ENCODE data around the gene PRR33.

GRCh38 chr11:1844221-1845094 lies 47.2 kb downstream of the PRR33 start:
- TF ChIP-seq EP300 (IDR thresholded peaks at IDR 0.05; ENCODE audit: borderline replicate concordance in 1 of 2, control insufficient read depth in 1 of 2, low read depth in 2 of 2, low read length in 2 of 2) (no peak), POLR2A (IDR thresholded peaks at IDR 0.05; ENCODE audit: low read depth, low read length) (no peak), RELA (IDR thresholded peaks at IDR 0.05; ENCODE audit: borderline replicate concordance, partially characterized antibody) (no peak), STAT3 (IDR thresholded peaks at IDR 0.05; ENCODE audit: low read depth, low read length) (no peak), EZH2 (IDR thresholded peaks at IDR 0.05; ENCODE audit: borderline replicate concordance, control insufficient read depth, low read depth, low read length) (no peak), TCF12 (IDR thresholded peaks at IDR 0.05; ENCODE audit: low read depth, low read length) (no peak), MXI1 (IDR thresholded peaks at IDR 0.05; ENCODE audit: low read depth, low read length) (no peak), CTCF (IDR thresholded peaks at IDR 0.05 in 2 of 3, conservative IDR thresholded peaks at IDR 0.05 in 1 of 3; ENCODE audit: control insufficient read depth in 2 of 3, extremely low read depth in 1 of 3, insufficient read depth in 1 of 3, low read depth in 3 of 3, low read length in 3 of 3) (no peak), PBX3 (IDR thresholded peaks at IDR 0.05; ENCODE audit: insufficient replicate concordance, low read depth, low read length) (no peak), ZNF687 (IDR thresholded peaks at IDR 0.05) (no peak), SREBF2 (IDR thresholded peaks at IDR 0.05; ENCODE audit: low read length) (no peak), SPI1 (IDR thresholded peaks at IDR 0.05; ENCODE audit: borderline replicate concordance, insufficient read depth, low read depth, low read length) (no peak)
